Measurements from ENCODE around the gene WNT9B.
A peak's percentile ranks its signal among the peaks of the same experiment; 100 is the strongest.

WNT9B gene, protein sequence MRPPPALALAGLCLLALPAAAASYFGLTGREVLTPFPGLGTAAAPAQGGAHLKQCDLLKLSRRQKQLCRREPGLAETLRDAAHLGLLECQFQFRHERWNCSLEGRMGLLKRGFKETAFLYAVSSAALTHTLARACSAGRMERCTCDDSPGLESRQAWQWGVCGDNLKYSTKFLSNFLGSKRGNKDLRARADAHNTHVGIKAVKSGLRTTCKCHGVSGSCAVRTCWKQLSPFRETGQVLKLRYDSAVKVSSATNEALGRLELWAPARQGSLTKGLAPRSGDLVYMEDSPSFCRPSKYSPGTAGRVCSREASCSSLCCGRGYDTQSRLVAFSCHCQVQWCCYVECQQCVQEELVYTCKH
- 0 to 2.6 (median 0.03) reads per million in 17 experiments for total RNA-seq

DNA sequence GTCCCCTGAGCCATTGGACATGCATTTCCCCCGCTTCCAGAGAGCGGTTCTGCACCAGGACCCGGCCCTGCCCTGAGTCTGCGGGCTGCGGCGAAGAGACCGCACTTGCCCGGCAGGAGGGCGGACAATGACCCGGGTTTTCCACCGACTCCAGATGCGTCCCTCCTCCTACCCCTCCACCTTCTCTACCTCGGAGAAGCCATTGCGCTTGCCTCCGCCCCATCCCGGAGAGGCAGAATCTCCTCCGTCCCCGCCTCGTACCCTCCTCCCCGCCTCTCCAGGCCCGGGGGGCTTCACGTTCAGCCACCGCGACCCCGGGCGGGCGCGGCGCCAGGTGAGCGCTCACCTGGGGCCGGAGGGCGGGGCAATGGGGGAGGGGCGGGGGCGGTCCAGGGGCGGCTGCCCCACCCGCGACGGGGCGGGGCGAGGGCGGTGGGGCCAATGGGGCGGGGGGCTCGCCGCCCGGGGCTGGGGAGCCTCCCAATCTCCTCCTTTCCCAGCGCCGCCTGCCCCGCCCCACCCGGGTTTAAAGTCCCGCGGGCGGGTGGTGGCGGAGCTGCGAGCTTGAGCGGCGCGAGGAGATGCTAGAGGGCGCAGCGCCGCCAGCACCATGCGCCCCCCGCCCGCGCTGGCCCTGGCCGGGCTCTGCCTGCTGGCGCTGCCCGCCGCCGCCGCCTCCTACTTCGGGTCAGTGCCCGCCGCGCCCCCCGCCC is at the start of gene WNT9B:
TSS of gene WNT9B (plus strand) at position 555 of the 713 bp plus-strand sequence. CDS start at position 611, 56 bp downstream.
- peak in 3 of 4 experiments; percentile 7 to 35 (median 22) for DNase-seq

DNA sequence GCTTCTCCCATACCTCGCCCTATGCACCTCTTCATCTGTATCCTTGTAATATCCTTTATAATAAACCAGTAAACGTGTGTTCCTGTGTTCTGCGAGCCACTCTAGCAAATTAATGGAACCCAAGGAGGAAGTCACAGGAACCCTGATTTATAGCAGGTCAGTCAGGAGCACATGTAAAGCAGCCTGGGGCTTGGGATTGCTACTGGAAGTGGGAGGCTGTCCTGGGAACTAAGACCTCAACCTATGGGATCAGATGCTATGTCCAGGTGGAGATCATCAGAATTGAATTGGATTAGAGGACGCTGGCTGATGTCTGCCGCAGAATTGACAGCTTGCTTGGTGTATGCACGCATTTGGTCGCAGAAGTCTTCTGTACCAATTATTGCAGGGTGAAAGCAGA is 48.6 kb upstream of the WNT9B start:
- no peak for DNase-seq

DNA sequence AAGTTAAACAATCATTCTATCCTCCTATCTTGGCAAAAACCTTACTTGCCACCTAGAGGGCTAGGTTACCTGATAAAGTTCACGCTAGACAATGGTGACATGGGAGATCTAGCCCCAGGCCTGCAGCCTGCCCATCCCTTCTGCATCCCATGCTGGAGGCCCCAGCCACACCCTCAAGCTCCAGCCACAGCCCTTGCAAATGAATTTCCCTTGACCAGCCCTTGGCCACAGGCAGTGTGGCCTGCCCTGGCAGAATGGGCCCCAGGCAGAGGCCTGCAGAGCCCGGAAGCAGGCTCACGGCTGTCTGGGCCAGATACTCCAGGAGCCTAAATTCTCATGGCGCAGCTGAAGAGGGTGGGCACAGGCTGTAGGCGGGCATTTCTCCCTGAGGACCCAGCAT is 47.8 kb upstream of the WNT9B start:
- no peak for DNase-seq

- no peak for DNase-seq
Measured at GRCh38 chr17:46805771-46806170, 45.6 kb upstream of the WNT9B start.

DNA sequence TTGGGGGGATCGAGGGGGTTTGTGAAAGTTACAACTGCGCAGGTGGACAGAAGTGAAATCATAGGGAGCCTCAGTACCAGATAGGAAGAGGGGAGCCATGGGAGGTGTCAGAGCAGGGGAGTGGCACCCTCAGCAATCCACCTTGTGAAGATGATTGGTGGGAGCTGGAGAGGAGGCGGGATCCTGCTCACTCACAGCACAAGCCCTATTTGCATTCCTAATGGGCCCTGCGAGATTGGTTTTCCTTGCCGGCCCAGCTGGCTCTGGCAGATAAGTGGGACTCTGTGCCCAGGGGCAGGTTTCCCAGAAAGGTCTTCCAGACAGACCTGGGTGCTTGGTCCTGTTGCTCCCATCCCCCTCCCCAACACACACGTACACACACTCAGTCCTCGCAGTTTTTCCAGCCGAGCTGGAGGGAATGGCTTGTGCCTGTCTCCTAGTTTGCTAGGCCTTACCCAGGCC is 42.2 kb upstream of the WNT9B start:
- DNase-seq: no peak

- DNase-seq: no peak
Measured at GRCh38 chr17:46810837-46811236, 40.5 kb upstream of the WNT9B start.

- DNase-seq: no peak
Measured at GRCh38 chr17:46811978-46812583, 39.3 kb upstream of the WNT9B start.

DNA sequence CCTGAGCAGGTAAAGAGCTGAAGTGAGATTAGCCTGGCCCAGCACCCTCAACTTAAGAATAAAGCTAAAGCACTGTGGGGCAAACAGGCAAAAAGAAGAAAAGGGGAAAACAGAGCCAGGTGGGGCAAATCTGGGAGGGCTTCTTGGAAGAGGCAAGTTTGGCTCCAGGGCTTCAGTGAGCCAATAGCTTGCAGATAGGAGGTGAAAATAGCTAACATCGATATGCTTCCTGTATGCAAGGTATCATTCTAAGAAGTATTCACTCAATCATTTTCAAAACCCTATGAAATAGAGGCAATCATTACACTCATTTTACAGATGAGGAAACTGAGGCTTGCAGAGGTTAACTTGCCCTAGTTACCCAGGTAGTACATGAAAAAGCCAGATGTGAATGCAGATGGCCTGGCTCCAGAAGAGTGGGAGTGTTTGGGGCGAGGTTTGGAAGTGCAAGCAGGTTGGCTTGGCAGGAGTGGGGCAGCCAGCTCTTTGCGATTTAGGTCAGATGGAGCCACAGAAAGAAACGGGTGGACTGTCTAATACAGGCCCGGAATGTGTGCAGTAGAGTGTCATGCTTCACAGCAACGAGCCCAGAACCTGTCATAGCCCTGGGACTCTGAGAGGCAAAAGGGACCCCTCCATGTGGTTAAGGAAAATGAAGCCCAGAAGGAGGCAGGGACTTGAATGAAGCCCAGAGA is 38.6 kb upstream of the WNT9B start:
- no peak for DNase-seq

- no peak for DNase-seq
Measured at GRCh38 chr17:46813920-46814319, 37.5 kb upstream of the WNT9B start.

- DNase-seq: no peak
Measured at GRCh38 chr17:46814446-46814845, 36.9 kb upstream of the WNT9B start.

DNA sequence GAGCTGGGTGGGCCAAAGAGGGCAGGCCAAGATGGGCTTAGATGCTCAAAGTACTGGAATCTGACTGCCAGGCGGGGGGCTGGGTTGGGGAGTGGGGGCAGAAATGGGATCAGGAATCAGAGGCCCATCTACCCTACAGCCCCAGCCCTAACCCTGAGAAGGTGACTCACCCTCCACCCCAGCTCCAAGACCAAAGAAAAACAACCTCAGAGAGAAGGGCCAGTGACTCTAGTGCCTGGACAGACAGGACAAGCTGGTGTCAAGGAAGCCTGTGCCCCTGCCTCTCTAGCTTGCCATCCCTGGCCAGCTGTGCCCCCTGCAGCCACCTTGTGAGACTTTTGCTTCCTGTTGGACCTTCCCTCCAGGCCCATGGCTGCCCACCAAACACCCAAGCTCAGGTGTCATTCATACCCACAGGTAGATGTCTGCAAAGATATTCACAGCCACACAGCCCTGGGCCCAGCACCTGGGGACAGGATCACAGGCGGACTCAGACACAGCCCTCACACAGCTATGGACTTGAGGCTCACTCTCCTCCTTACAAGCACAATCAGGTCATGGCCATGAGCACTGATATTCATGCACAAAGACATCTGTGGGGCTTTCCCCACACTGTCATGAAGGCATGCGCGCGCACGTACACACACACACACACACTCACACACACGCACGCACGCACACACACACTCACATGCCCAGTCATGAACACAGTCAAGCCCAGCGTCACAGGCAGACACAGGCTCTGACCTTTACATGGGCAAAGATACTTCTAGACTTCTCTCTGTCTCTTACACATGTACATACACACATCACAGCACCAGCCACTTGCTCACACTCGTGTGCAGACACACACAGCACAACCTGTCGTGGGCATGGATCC is 35.7 kb upstream of the WNT9B start:
- DNase-seq: no peak

DNA sequence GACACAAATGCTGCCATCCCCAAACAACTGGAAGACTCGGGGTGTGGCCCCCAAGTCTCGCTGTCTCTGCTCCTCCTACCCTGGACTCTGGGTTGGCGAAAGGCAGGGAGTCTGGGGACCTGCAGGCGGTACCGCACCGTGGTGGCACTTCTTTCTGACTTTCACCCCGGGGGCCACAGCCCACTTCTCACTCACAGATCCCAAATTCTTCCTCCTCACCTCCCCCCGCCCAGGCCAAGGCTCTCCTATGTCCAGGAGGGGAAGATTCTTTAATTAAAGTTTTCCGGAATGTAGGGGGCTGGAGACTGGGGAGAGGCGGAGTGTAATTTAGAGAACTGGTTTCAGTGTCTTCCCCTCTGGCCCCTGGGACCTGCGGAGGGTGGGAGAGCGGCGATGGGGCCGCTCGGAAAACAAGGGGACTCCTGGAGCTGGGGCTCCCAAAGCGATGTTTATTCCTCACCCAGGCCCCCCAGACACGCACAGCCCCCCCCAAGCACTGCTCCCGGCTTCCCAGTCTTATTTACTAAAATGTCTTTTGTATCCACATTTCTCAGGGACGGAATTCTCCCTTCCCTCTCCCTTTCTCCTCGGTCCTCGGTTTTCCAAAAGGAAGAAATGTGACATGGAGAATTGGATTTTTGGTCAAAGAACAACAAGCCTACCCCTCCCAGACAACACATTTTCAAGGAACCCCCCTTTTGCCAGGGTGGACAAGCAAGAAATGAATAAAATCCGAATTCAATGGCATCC is 34.1 kb upstream of the WNT9B start:
- no peak for DNase-seq

DNA sequence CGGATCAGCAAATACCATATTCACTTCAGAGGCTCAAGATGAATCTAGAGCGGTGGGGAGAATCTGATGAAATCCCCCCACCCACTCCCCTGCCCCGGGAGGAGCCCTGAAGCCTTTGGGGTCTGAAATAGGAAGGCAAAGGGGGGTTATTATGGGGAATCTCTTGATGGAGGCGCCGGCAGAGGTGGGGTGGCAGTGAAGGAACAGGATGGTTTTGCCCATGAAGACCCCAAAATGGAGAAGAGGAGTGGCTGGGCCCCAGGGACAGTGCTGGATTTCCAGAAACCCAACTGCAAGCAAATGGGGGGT is 33.5 kb upstream of the WNT9B start:
- DNase-seq: no peak

GRCh38 chr17:46818316-46818928 is 33.0 kb upstream of the WNT9B start, which contains the start of gene WNT3:
Gene WNT3, minus strand, starts transcription at chr17:46818692. Its CDS starts 95 bp downstream, at chr17:46818597.
- DNase-seq: peak in 2 of 4 experiments; percentile 6 to 23

- DNase-seq: peak in 3 of 4 experiments; percentile 16 to 34 (median 28)
Measured at GRCh38 chr17:46818929-46819859, 32.2 kb upstream of the WNT9B start.

DNA sequence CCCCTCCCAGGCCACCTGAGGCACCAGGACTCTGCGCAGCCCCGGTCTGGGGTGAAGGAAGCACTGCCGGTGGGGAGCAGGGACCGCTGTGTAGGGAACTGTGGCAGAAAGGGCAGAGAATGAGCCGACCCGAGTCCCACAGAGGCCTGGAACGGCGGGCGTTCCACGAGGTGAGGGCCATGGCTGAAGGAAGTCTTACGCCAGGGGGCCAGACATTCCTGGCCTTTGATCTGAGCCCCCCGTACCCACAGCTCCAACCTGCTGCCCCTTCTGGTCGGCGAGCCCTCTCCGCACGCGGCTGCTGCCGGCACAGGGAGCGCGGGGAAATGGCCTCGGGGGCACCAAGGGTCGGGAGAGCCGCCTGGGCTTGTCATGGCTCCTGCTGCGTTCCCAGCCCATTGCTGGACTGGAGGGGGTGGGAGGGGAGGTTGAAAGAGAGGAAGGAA is 31.5 kb upstream of the WNT9B start:
- no peak for DNase-seq

DNA sequence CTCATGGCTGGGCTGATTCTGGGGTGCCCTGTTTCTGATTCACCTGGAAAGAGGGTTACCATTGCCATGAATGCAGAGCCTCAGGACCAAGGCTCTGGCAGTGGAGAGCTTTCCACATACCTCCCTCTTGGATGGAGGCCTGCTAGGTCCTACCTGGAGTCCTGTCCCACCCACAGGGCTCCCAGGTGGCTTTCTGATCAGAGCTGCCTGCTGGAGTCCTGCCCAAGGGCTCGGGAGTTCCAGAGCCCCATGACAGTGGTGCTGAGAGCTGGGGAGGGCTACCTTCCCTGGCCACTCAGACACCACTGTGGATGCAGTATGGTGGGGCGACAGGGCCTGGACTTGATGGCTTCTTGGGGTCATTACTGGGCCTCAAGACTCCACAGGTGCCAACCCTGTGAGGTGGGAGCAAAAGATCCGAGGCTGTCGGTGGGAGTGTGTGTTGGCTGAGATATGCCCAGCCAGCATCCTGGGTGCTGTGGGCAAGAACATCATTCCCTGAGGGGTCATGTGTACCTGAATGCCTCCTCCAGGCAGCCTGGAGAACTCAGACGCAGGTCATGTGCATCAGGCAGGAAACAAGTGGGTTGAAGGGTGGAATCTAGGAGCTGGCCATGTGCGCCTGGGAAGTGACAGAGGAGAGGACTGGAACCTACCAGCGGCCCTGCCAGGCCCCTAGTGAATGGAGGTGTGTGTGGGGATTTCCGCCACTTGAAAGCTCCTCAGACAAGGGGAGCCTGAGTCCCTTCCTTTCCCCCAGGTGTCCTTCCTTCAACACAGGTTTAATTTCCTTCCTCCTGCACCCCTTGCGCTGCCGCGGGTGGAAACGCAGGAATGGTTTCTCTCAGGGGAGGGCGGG is 30.6 kb upstream of the WNT9B start:
- DNase-seq: no peak

Measured in suppressor macrophage (primary cell).